ENCODE results near the gene CERS6.

GRCh38 chr2:168700615-168701245 is 244.7 kb downstream of the CERS6 start:
- TF ChIP-seq SP1 (IDR thresholded peaks at IDR 0.05) = no peak
- no peak for TF ChIP-seq CTCF (IDR thresholded peaks at IDR 0.05; ENCODE audit: low read depth, low read length, missing input control)

Measured in liver (tissue), 3 donors.